NCI-H1436 (cell line): ENCODE data around the gene TMEM267.
"Not testable (repeated sequence)": the region's sequence is repeated elsewhere in the genome, so short reads cannot be mapped to it uniquely, and the experiment has no call there.

Experiments used
- DNase-seq: peaks from one replicate; lab custom pipeline; 2025; lab: John Stamatoyannopoulos, UW

TMEM267 gene

DNA sequence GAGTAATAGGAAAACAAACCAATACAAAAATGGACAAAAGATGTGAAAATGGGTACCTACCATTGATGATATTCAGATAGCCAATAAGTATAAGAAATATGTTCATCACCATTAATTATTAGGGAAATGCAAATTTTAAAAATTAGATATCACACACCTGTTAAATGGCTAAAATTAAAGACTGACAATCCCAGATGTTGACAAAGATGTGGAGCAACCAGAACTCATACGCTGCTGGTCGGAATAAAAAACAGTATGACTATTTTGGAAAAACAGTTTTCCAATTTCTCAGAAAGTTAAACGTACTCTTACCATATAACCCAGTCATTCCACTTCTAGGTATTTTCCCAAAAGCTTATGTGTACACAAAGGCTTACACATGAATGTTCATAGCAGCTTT, 27.1 kb downstream of the TMEM267 start:
- DNase-seq, result no peak

DNA sequence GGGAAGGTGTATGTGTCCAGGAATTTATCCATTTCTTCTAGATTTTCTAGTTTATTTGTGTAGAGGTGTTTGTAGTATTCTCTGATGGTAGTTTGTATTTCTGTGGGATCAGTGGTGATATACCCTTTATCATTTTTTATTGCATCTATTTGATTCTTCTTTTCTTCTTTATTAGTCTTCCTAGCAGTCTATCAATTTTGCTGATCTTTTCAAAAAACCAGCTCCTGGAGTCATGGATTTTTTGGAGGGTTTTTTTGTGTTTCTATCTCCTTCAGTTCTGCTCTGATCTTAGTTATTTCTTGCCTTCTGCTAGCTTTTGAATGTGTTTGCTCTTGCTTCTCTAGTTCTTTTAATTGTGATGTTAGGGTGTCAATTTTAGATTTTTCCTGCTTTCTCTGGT, 42.1 kb downstream of the TMEM267 start:
- DNase-seq, result not testable (repeated sequence)

DNA sequence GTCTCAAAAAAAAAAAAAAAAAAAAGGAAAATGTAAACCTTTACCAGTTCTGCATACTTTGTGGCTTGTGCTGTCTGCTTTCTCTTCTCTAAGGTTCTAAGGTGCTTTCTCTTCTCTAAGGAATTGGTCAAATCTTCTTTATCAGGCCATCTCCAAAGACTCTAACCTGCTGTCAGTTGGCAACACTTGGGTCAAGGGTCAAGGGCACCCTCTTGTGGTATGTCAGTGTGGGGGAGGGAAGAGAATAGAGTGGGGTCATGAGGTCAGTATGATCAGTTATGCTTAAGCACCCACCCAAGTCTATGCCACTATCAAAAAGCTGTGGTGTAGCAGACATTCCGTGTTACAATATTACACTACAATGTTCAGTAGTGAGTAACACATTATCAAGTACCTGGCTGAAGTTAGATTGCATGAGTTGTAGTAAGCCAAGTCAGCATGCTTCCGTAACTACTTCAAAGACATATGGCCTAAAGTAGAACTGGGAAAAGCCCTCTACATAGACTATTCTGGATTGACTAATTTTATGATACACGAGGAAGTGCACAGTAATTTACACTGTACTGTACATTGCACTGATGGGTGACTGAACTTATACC, 46.5 kb downstream of the TMEM267 start:
- DNase-seq, result no peak

GRCh38 chr5:43433382-43433781, 50.3 kb downstream of the TMEM267 start:
- no peak for DNase-seq

GRCh38 chr5:43432486-43433375, 50.9 kb downstream of the TMEM267 start:
- no peak for DNase-seq

DNA sequence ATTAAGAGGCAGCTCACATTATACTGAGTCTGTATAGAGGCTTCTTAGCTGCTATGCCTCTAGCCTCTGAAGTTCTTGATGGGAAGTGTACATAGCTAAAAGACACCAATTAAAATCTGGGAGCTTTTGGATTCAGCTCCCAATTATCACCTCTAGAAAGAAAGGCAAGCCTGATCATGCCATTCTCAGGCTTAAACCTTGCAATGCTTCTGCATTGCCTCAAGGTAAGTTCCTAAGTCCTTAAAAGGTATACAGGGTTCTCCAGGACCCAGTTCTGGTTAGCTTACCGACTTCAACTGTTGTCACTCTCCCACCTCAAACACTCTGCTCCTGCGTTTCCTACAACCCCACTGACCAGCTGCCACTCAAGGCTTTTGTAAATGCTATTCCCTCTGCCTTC, 54.0 kb downstream of the TMEM267 start:
- no peak for DNase-seq

- no peak for DNase-seq
Measured at GRCh38 chr5:43429016-43429415, 54.6 kb downstream of the TMEM267 start.

DNA sequence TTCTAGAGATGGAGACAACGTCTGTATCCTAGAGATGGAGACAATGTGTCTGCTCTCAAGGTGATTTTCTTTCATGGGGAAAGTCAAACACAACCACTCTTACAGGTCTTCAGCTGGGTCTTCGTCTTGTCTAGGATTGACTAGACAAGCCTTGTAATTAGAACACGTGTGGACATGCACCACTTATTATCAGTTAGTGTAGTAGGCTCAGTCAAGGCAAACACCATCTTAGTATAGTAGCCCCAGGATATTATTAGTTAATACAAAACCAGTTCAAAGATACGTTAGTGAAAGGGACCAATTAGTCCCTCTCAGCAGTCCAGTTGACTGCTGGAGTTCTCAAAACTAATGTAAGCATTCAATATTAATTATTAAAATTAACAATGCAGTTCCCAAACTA, 56.4 kb downstream of the TMEM267 start:
- no peak for DNase-seq

DNA sequence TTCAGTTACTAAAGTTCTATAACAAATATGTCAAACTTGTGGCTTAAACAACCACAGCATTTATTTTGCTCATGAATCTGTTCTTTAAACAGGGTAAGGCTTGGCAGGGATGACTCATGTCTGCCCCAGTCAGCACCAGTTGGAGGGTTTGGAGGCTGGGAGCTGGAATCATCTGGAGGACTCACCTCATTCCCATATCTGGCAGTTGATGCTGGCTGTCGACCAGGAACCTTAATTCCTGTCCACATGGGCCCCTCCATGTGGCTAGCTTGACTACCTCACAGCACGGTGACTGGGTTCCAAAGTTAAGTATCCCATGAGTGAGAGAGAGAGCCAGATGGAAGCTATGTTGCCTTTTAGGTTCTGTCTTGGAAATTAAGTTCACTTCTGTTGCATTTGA, 57.7 kb downstream of the TMEM267 start:
- DNase-seq, result no peak

DNA sequence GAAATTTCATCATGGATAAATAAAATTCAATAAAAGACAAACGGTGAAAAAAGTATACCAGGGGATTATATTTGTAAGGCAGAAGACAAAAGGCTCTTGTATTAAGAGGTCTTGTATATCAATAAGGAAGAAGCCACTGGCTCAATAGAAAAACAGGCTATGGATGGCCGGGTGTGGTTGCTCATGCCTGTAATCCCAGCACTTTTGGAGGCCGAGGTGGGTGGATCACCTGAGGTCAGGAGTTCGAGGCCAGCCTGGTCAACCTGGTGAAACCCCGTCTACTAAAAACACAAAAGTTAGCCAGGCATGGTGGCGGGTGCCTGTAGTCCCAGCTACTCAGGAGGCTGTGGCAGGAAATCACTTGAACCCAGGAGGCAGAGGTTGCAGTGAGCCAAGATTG, 60.6 kb downstream of the TMEM267 start:
- DNase-seq, result not testable (repeated sequence)

- no peak for DNase-seq
Measured at GRCh38 chr5:43422143-43422542, 61.5 kb downstream of the TMEM267 start.

DNA sequence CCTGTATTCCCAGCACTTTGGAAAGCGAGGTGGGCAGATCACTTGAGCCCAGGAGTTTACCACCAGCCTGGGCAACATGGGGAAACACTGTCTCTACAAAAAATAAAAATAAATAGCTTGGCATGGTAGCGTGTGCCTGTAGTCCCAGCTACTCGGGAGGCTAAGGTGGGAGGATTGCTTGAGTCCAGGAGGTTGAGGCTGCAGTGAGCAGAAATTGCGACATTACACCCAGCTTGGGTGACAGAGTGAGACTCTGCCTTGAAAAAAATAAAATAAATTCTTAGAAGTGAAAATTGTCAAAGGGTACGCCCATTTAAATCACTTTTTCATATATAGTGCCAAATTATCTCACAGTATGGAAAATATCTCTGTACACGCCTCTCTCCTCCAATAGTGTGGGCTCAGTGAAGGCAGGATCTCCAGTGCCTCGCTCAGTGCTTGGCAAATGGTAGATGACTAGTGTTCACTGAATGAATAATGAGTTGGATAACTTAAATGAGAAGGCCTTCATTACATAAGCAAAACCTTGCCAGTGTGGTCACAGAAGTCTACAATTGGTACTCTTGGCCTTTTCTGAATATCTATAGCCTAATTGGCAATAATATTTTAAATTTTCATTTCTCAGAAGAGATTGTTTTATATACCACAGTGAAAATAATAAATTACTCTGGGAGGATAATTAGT, 62.1 kb downstream of the TMEM267 start:
- DNase-seq, result no peak

- DNase-seq, result no peak
Measured at GRCh38 chr5:43420241-43420640, 63.4 kb downstream of the TMEM267 start.

- DNase-seq, result no peak
Measured at GRCh38 chr5:43418561-43418960, 65.1 kb downstream of the TMEM267 start.

DNA sequence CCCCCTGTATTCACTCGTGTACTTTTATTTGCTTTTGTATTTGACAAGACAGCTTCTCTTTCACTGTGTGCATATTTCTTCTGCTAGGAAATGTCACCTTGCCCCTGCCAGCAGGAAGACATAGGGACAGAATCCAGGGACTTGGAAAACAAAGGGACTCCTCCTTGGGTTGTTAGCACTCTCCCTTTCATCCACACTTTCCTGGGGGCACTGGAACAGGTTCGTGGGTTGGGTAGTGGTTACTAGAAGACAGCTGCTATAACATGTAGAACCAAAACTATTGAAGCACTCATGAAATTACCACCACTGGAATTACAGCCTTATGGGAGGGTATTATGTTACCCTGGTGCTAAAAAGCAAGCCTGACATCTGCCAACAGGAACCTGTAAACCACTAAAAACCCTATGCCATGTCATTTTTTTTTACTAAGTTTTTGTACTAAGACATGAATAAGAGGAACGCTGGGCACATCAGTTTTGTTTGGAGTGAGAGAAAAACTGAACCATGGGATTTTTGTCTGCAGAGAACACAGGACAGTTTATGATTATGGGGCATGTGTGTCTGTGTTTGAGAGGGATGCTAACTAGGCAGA, 66.8 kb downstream of the TMEM267 start:
- no peak for DNase-seq

DNA sequence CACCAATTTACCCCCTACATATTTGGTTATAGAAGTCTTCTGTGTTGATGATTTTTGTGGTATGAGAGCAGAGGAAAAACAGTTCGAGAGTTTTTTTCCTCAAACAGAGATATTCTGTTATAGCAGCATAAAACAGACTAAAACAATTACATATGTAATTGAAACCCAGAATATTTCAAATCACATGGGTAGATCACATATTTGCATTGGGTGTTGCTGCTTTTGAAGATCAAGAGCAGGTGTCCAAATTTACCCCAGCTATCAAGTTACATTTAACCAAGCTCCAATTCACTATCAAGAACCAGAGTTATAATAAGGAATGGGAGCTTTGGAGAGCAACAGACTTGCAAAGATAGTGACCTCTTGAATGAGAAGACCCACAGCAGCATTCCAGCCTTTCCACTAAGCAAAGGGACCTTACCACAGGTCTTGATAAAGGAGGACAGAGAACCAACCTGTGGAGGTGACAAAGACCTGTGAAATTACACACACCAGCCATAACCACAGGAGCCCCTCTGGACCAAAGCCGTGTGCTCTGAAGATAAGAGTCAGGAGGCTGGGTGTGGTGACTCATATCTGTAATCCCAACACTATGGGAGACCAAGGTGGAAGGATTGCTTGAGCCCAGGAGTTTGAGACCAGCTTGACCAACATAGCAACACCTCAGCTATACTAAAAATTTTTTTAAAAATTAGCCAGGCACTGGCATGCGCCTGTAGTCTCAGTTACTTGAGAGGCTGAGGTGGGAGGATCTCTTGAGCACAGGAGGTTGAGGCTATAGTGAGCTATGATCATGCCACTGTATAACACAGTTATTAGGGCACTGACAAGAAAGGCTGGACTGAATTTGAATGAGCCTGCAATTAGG, 67.5 kb downstream of the TMEM267 start:
- DNase-seq, result peak; percentile 11

DNA sequence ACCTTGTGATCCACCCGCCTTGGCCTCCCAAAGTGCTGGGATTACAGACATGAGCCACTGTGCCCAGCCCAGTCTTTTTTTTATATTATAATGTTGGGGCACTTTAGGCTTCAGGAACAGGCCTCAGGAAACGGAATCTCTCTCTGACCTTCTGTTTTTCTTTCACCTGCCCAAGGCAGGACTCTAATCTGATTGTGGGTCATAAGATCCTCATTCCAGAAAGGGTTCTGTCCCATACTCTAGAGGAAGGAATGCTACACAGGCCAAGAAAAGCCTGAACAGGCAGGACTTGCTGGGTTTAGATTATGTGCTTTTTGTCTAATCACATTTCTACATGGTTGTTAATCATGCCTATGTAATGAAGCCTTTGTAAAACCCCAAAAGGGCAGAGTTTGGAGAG, 69.7 kb downstream of the TMEM267 start:
- DNase-seq, result no peak

DNA sequence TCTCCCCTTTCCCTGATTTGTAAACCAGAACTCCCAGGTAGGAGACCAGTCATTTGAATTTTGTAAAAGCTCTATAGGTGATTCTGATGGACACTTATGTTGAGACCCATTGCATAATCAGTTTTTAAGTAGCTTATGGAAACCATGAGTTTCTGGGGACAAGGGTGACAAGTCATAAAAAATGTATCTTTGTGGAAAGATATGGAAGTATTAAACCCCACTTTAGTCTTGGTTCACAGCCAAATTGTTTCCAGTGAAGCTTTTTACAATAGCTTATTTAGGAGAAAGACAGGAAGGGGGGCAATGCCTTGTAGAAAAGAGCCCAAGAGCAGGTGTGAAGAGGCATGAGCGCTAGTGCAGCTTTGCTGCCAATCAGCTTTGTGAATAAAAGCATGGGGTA, 71.0 kb downstream of the TMEM267 start:
- peak; percentile 60 for DNase-seq

GRCh38 chr5:43412156-43412555, 71.5 kb downstream of the TMEM267 start, which contains the start of gene CCL28:
Gene CCL28, minus strand, starts transcription at chr5:43412391. Its CDS starts 75 bp downstream, at chr5:43412316.
- DNase-seq, result no peak

- DNase-seq, result no peak
Measured at GRCh38 chr5:43411495-43411894, 72.2 kb downstream of the TMEM267 start.

GRCh38 chr5:43410414-43410813, 73.3 kb downstream of the TMEM267 start:
- no peak for DNase-seq
